B cell (primary cell): Measurements from ENCODE around the gene GPI. TPM values are rescaled to one million over a fixed set of nuclear protein-coding genes. Genes with fewer than 3 reads are reported as not detected.

Experiments used
- ATAC-seq: fragments of 200-7000 bp; cut with Tn5 transposase; one replicate; pipeline ENCODE4 v1.10.0; 2021; ENCODE audit warnings: low read depth, mild to moderate bottlenecking, moderate number of reproducible peaks, moderate library complexity
- CTCF ChIA-PET: fragments of 350-600 bp; sonication (Branson Sonifier 250); formaldehyde crosslinking; loops from one replicate; lab custom pipeline; 2021; ENCODE audit warnings: antibody characterized with exemption, inconsistent platforms; lab: Charles Lee
- POLR2A ChIA-PET: fragments of 350-600 bp; sonication (Branson Sonifier 250); formaldehyde crosslinking; loops from one replicate; lab custom pipeline; 2021; ENCODE audit warnings: antibody characterized with exemption; lab: Charles Lee
- DNase-seq: peaks from one replicate; pipeline ENCODE4 v3.0.0; 2013
- H2AFZ ChIP-seq: 2 replicates; pipeline ENCODE4 v1.6.1; 2012; ENCODE audit warnings: mild to moderate bottlenecking, low read depth, low read length; ENCODE audit not compliant: insufficient read depth, poor library complexity, severe bottlenecking
- H3K27ac ChIP-seq, 2 donors: 1 replicate in 1 of 2; 2 replicates in 1 of 2; pipeline ENCODE4 v1.5.1; 2012 to 2013; ENCODE audit warnings: low read length in 2 of 2, mild to moderate bottlenecking in 2 of 2, moderate library complexity in 1 of 2
- H3K27me3 ChIP-seq, 4 experiments: fragments of 200-600 bp in 1 of 4; sonication (generic) in 1 of 4; replicated peaks in 1 of 4; 1 replicate in 2 of 4; 2 replicates in 2 of 4; pipeline versions ENCODE4 v1.6.1 to v1.7.0; 2013 to 2016; ENCODE audit warnings: low read length in 3 of 4, mild to moderate bottlenecking in 2 of 4, mixed read lengths in 1 of 4, moderate library complexity in 1 of 4; ENCODE audit not compliant: insufficient read depth in 4 of 4, control insufficient read depth in 3 of 4; ENCODE audit errors: control extremely low read depth in 1 of 4
- H3K36me3 ChIP-seq, 2 experiments: replicated peaks in 1 of 2; 1 replicate in 1 of 2; 2 replicates in 1 of 2; pipeline versions ENCODE4 v1.6.1 to v1.7.1; 2013; ENCODE audit warnings: low read length in 1 of 2; ENCODE audit not compliant: insufficient read depth in 2 of 2, control insufficient read depth in 1 of 2; ENCODE audit errors: control extremely low read depth in 1 of 2, extremely low read depth in 1 of 2
- H3K4me1 ChIP-seq, 2 donors: fragments of 200-600 bp in 1 of 2; sonication (generic) in 1 of 2; 1 replicate in 1 of 2; 2 replicates in 1 of 2; pipeline versions ENCODE4 v1.5.1 to v1.6.1; 2013 to 2017; ENCODE audit warnings: low read length in 2 of 2; ENCODE audit not compliant: control insufficient read depth in 2 of 2, insufficient read depth in 2 of 2
- H3K4me2 ChIP-seq: replicated peaks from 2 replicates; pipeline ENCODE3; 2012; ENCODE audit warnings: mild to moderate bottlenecking, low read depth, low read length; ENCODE audit not compliant: poor library complexity, severe bottlenecking
- H3K4me3 ChIP-seq, 5 experiments: fragments of 200-600 bp in 1 of 5; sonication (generic) in 1 of 5; 1 replicate in 3 of 5; 2 replicates in 2 of 5; pipeline versions ENCODE4 v1.5.1 to v1.7.0; 2011 to 2016; ENCODE audit warnings: low read length in 4 of 5, mild to moderate bottlenecking in 4 of 5, low read depth in 2 of 5, control low read depth in 1 of 5, moderate library complexity in 1 of 5; ENCODE audit not compliant: insufficient read depth in 1 of 5; ENCODE audit errors: control extremely low read depth in 1 of 5, extremely low read depth in 1 of 5
- H3K79me2 ChIP-seq: fragments of 200-600 bp; sonication (generic); one replicate; pipeline ENCODE4 v1.6.0; 2016; ENCODE audit warnings: low read length; ENCODE audit not compliant: control insufficient read depth, insufficient read depth
- H3K9ac ChIP-seq: fragments of 200-600 bp; sonication (generic); 2 replicates; pipeline ENCODE4 v1.6.1; 2017; ENCODE audit warnings: mild to moderate bottlenecking, low read length, moderate library complexity
- H3K9me3 ChIP-seq, 3 donors: one replicate each; pipeline versions ENCODE4 v1.6.1 to v1.7.1; 2013; ENCODE audit warnings: low read length in 2 of 3; ENCODE audit not compliant: control insufficient read depth in 2 of 3, insufficient read depth in 1 of 3; ENCODE audit errors: control extremely low read depth in 1 of 3
- H4K20me1 ChIP-seq: 2 replicates; pipeline ENCODE4 v1.6.0; 2012; ENCODE audit warnings: mild to moderate bottlenecking, low read length; ENCODE audit not compliant: insufficient read depth, control insufficient read depth, poor library complexity, severe bottlenecking
- H3K27ac Mint-ChIP-seq: one replicate; pipeline ENCODE4 v1.8.0; 2021; ENCODE audit warnings: mixed read lengths
- H3K27me3 Mint-ChIP-seq: one replicate; pipeline ENCODE4 v1.8.0; 2021; ENCODE audit warnings: mixed read lengths
- H3K4me1 Mint-ChIP-seq: one replicate; pipeline ENCODE4 v1.8.0; 2021; ENCODE audit warnings: mixed read lengths
- H3K4me3 Mint-ChIP-seq: one replicate; pipeline ENCODE4 v1.8.0; 2021; ENCODE audit warnings: mixed read lengths
- H3K9me3 Mint-ChIP-seq: one replicate; pipeline ENCODE4 v1.8.0; 2022; ENCODE audit warnings: mixed read lengths; ENCODE audit not compliant: insufficient read depth
- EZH2 ChIP-seq: IDR thresholded peaks from 2 replicates; pipeline ENCODE4 v1.6.1; 2012; ENCODE audit warnings: borderline replicate concordance, low read depth, mild to moderate bottlenecking, moderate library complexity, low read length; ENCODE audit not compliant: insufficient read depth, poor library complexity, severe bottlenecking
- WGBS: methylation state at CpG from one replicate; pipeline ENCODE4 v1.1.5; 2013; ENCODE audit warnings: missing lambda C conversion rate; ENCODE audit not compliant: insufficient coverage; 5-methylcytosine and 5-hydroxymethylcytosine counted together
- intact Hi-C: fragments of 100-400 bp; cut with micrococcal nuclease; formaldehyde crosslinking; loops from one replicate; pipeline ENCODE4 v1.10.0; 2022
- polyA plus RNA-seq: library from polyadenylated mRNA; depleted of rRNA; stranded (reverse); fragments of >200 nt; gene quantifications from 2 replicates; pipeline ENCODE4 v1.2.3, GENCODE V29; 2012
- total RNA-seq, 2 donors: library from RNA; stranded (reverse); fragments of 120-200 nt in 1 of 2; gene quantifications; 1 replicate in 1 of 2; 2 replicates in 1 of 2; pipeline versions ENCODE4 v1.2.3 to v1.2.4, GENCODE V29; 2013 to 2022
- TF ChIP-seq, protein P1 (sequence below): fragments of 200-600 bp; IDR thresholded peaks from one replicate; pipeline ENCODE4 v1.8.0; 2022; ENCODE audit warnings: antibody characterized with exemption, mild to moderate bottlenecking

GPI gene
- total and polyA plus RNA-seq, 2 donors (not counting 1 experiment from before 2014, with no cell fraction given): 74.5 to 102 TPM

- WGBS: 98% methylated on average over 7 of the region's 8 CpGs
- peaks cover 0 to 48% of the 10 kb centered on the region in 2 experiments for H3K36me3 ChIP-seq
- Mint-ChIP-seq H3K4me3 (no peak overlapping the region), H3K27me3 (no peaks in the 10 kb centered on the region), H3K4me1 (peaks cover 14% of the 10 kb centered on the region), H3K9me3 (no peaks in the 10 kb centered on the region), H3K27ac (no peak overlapping the region)
- no peak for TF ChIP-seq EZH2
- TF ChIP-seq, protein P1, sequence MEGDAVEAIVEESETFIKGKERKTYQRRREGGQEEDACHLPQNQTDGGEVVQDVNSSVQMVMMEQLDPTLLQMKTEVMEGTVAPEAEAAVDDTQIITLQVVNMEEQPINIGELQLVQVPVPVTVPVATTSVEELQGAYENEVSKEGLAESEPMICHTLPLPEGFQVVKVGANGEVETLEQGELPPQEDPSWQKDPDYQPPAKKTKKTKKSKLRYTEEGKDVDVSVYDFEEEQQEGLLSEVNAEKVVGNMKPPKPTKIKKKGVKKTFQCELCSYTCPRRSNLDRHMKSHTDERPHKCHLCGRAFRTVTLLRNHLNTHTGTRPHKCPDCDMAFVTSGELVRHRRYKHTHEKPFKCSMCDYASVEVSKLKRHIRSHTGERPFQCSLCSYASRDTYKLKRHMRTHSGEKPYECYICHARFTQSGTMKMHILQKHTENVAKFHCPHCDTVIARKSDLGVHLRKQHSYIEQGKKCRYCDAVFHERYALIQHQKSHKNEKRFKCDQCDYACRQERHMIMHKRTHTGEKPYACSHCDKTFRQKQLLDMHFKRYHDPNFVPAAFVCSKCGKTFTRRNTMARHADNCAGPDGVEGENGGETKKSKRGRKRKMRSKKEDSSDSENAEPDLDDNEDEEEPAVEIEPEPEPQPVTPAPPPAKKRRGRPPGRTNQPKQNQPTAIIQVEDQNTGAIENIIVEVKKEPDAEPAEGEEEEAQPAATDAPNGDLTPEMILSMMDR: no peak
- H3K79me2 ChIP-seq: peaks cover 43% of the 10 kb centered on the region
- DNase-seq (no peak), ATAC-seq (no peak)
- no peaks in the 10 kb centered on the region for H3K9me3 ChIP-seq
- no peak overlapping the region for H3K4me2 ChIP-seq
- H3K4me1 ChIP-seq: peaks cover 8 to 17% of the 10 kb centered on the region in 2 donors
- intact Hi-C loops: no loop called here
- no peak overlapping the region for H3K27ac ChIP-seq
- no peaks in the 10 kb centered on the region for H3K27me3 ChIP-seq
- ChIA-PET POLR2A (no interaction called here), CTCF (interaction anchor here (0.5 kb wide), 1 partner anchor 192 kb away, joined by 3 read pairs; no protein-coding TSS in a partner anchor)
- no peak overlapping the region for H2AFZ ChIP-seq
- no peak overlapping the region for H3K4me3 ChIP-seq
- no peaks in the 10 kb centered on the region for H4K20me1 ChIP-seq
- H3K9ac ChIP-seq: no peak overlapping the region
These were observed 5.1 kb downstream of the GPI start for GRCh38 chr19:34370117-34370516.

DNA sequence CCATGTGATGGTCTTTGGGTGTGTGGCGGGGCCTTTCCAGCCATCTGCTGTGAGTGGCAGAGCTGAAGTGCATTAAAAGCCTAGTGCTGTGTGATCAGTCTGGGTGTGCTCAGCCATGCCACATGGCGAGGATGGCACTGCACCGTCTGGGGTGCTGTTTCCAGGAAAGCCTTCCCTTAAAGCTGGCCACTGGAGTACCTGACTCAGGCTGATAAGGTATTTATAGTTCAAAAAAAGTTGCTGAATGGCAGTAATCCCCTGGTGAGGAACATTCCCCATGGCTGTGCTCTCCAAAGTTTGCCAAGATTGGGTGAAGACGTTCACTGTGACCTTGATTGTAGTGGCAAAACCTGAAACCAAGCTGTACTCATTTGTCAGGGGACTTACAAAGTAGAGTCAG lies 6.0 kb downstream of the GPI start:
- intact Hi-C loops: no loop called here

More for the DNA sequence above, 6.0 kb downstream of the GPI start:
- Histone ChIP-seq H2AFZ (no peak overlapping the region), H3K4me3 (no peak overlapping the region), H3K9me3 (no peaks in the 10 kb centered on the region), H3K4me2 (no peak overlapping the region), H3K4me1 (peaks cover 5 to 11% of the 10 kb centered on the region in 2 donors), H4K20me1 (no peaks in the 10 kb centered on the region), H3K9ac (no peak overlapping the region), H3K27ac (no peak overlapping the region), H3K79me2 (peaks cover 34% of the 10 kb centered on the region), H3K27me3 (no peaks in the 10 kb centered on the region), H3K36me3 (peaks cover 0 to 54% of the 10 kb centered on the region in 2 experiments)
- Mint-ChIP-seq H3K27me3 (no peaks in the 10 kb centered on the region), H3K27ac (no peak overlapping the region), H3K4me1 (peaks cover 10% of the 10 kb centered on the region), H3K9me3 (no peaks in the 10 kb centered on the region), H3K4me3 (no peak overlapping the region)
- ATAC-seq (no peak), DNase-seq (no peak)
- TF ChIP-seq EZH2: no peak
- TF ChIP-seq, protein P1: no peak
- 87% methylated on average over 4 of the region's 4 CpGs for WGBS
- POLR2A ChIA-PET: interaction anchor here (0.5 kb wide), 1 partner anchor 1851 kb away, joined by 3 read pairs; no protein-coding TSS in a partner anchor
- CTCF ChIA-PET: no interaction called here
